Bronchial epithelial cell (primary cell): ENCODE results near the gene CAMK2G. TPM values are rescaled to one million over a fixed set of nuclear protein-coding genes. Genes with fewer than 3 reads are reported as not detected.

Experiments
- DNase-seq: peaks from one replicate; pipeline ENCODE4 v3.0.0-alpha.2; 2010; ENCODE audit warnings: low read depth
- FAIRE-seq: peaks from 2 replicates; lab custom pipeline; 2011; peaks lifted over from hg19 to GRCh38; lab: Jason Lieb, UNC
- H3K27me3 ChIP-seq: 2 replicates; pipeline ENCODE4 v1.5.1; 2011; ENCODE audit warnings: low read length; ENCODE audit not compliant: control insufficient read depth, insufficient read depth
- H3K36me3 ChIP-seq: 2 replicates; pipeline ENCODE4 v1.5.1; 2011; ENCODE audit warnings: low read length; ENCODE audit not compliant: control insufficient read depth, insufficient read depth
- H3K4me3 ChIP-seq: 2 replicates; pipeline ENCODE4 v1.5.1; 2011; ENCODE audit warnings: mild to moderate bottlenecking, low read depth, low read length, control low read depth
- total RNA-seq: library from RNA; depleted of rRNA; stranded (reverse); fragments of >200 nt; gene quantifications from 2 replicates; pipeline ENCODE4 v1.2.1, GENCODE V29; 2014
- TF ChIP-seq, protein P1 (sequence below): IDR thresholded peaks from 2 replicates; pipeline ENCODE4 v1.5.1; 2011; ENCODE audit warnings: mild to moderate bottlenecking, moderate library complexity, low read length, control low read depth, inconsistent platforms; ENCODE audit not compliant: insufficient read depth, severe bottlenecking

CAMK2G gene
- total RNA-seq, 1 donor from 2014 or later = 13.4 TPM

DNA sequence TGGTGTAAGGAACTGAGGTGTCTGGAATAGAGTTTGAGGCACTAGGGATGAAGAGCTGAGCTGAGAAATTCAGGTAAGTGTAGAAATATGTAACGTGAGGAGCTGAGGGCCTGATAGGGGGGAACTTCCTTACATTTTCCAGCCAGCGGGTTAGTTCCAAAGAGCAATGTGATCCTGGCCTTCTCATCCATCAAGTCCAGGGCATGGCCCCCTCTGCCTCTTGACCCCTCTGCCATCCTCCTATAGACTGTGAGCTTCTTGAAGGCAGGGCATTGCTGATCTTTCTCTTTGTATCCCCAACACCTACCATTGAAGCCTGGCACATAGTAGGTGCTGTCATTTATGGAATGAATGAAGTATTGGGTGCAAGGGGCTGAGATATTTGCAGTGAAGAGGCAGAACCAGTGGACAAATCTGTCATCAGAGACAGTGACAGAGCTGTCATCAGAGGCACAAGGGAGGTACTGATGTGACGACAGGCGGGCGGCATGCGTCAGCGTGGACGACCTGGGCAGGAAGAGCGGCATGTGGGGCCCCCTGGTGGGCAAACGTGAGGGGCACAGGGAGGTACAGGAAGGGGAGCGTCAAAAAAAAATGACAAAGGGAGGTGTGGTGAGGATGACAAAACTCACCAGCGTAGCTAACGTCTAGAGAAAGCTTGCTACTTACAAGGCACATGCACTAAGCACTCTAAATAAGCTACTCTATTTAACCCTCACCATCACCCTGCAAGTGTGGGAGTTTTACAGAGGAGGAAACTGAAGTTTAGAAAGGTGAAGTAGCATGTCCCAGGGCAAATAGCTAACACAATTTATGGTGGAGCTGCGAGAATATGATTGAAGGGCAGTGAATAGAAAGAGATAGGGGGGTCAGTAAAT lies 5.2 kb upstream of the CAMK2G start:
- DNase-seq (peak; percentile 82), FAIRE-seq (no peak)
- TF ChIP-seq, protein P1, sequence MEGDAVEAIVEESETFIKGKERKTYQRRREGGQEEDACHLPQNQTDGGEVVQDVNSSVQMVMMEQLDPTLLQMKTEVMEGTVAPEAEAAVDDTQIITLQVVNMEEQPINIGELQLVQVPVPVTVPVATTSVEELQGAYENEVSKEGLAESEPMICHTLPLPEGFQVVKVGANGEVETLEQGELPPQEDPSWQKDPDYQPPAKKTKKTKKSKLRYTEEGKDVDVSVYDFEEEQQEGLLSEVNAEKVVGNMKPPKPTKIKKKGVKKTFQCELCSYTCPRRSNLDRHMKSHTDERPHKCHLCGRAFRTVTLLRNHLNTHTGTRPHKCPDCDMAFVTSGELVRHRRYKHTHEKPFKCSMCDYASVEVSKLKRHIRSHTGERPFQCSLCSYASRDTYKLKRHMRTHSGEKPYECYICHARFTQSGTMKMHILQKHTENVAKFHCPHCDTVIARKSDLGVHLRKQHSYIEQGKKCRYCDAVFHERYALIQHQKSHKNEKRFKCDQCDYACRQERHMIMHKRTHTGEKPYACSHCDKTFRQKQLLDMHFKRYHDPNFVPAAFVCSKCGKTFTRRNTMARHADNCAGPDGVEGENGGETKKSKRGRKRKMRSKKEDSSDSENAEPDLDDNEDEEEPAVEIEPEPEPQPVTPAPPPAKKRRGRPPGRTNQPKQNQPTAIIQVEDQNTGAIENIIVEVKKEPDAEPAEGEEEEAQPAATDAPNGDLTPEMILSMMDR = peak; percentile 90
- no peak overlapping the region for H3K4me3 ChIP-seq
- no peaks in the 10 kb centered on the region for H3K27me3 ChIP-seq
- H3K36me3 ChIP-seq = no peaks in the 10 kb centered on the region

DNA sequence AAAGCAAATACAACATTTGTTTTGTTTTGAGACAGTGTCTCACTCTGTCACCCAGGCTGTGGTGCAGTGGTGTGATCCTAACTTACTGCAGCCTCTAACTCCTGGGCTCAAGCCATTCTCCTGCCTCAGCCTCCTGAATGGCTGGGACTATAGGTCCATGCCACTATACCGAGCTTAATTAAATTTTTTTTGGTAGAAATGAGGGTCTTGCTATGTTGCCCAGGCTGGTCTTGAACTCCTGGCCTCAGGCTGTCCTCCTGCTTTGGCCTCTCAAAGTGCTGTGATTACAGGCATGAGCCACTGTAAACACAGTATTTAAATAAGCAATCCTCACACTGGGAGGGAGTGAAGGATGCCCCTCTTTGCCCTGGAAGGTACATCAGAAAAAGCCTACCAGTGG lies 4.0 kb upstream of the CAMK2G start:
- Histone ChIP-seq H3K27me3 (no peaks in the 10 kb centered on the region), H3K36me3 (no peaks in the 10 kb centered on the region), H3K4me3 (no peak overlapping the region)
- DNase-seq (no peak), FAIRE-seq (no peak)
- TF ChIP-seq, protein P1 = no peak

DNA sequence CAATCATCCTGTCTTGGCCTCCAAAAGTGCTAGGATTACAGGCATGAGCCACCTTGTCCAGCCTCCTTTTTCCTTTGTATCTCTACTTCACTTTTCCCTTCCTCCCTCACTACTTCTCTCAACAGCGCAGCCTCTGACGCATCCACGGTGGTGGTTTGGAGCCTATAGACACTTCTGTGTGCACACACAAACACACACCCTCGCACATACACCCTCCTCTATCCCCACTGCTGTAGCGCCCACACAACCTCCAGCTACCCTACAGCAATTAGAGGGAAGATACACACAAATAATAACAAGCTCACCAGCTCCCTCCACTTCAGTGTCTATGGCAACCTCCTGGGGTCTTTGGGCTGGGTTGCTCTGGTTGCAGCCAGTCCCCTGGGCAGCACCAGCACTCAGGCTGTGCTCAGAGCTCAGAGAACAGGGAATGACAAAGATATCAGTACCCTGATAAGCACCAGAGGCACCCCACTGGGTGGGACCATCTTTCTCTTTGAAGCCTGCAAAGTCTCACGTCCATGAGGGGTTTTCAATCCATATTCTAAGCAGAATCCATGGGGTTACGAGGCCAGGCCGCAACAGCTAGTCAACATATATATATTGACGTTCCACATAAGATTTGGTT lies 3.3 kb upstream of the CAMK2G start:
- TF ChIP-seq, protein P1 = no peak
- no peak for DNase-seq
- H3K4me3 ChIP-seq = no peak overlapping the region
- H3K27me3 ChIP-seq = no peaks in the 10 kb centered on the region
- FAIRE-seq = no peak
- no peaks in the 10 kb centered on the region for H3K36me3 ChIP-seq

DNA sequence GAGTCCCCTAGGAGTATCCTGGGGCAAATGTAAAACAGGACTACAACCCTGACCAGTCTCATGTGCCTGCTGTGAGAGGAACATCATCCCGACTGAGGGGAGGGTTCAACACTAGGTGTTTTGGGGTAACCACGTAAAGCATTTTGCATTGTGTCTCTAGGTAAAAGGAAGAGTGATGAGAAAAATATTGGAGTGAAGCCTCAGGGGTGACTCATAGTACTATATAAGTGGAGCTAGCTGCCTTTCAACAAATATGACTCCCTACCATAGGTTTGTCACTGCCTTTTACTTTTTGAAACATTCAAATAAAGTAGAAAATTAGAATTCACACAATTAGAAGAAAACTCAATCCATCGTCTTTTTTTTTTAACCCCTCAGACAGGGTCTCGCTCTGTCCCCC lies 2.6 kb upstream of the CAMK2G start:
- no peaks in the 10 kb centered on the region for H3K27me3 ChIP-seq
- no peak overlapping the region for H3K4me3 ChIP-seq
- no peaks in the 10 kb centered on the region for H3K36me3 ChIP-seq
- FAIRE-seq (no peak), DNase-seq (peak; percentile 67)
- TF ChIP-seq, protein P1 = no peak

DNA sequence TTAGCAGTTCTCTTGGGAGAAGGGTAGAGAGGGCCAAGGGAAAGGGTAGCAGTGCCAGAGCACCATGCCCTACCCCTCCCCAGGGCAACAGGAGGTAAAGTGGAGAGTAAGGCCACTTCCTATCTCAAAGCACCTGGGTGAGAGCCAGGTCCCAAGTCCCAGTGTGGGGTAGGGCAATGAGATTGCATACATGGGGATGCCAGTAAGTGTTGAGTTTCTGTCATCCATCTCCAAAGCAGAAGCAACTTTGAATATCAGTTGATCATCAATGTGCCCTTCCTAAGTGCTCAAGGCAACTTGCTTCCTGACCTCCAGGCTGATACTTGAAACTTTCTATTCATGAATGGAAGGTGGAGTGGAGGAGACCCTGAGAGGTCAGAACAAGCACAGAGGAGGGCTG lies 2.2 kb upstream of the CAMK2G start:
- FAIRE-seq = no peak

More for the DNA sequence above, 2.2 kb upstream of the CAMK2G start:
- H3K4me3 ChIP-seq = no peak overlapping the region
- TF ChIP-seq, protein P1 = no peak
- no peak for DNase-seq
- H3K36me3 ChIP-seq = no peaks in the 10 kb centered on the region
- no peaks in the 10 kb centered on the region for H3K27me3 ChIP-seq
